ENCODE measurements around the gene IGSF10.

IGSF10 gene

GRCh38 chr3:151434151-151434890 is 26.5 kb downstream of the IGSF10 start:
- no peak for TF ChIP-seq TCF12 (IDR thresholded peaks at IDR 0.05; ENCODE audit: low read depth)
- no peak for TF ChIP-seq TEAD4 (IDR thresholded peaks at IDR 0.05)
- no peak for TF ChIP-seq NFIC (IDR thresholded peaks at IDR 0.05)
- TF ChIP-seq TAF1 (IDR thresholded peaks at IDR 0.05; ENCODE audit: low read depth), result no peak
- no peak for TF ChIP-seq EP300 (IDR thresholded peaks at IDR 0.05; ENCODE audit: borderline replicate concordance)
- TF ChIP-seq YY1 (IDR thresholded peaks at IDR 0.05; ENCODE audit: low read depth), result no peak
- no peak for TF ChIP-seq CREB1 (IDR thresholded peaks at IDR 0.05; ENCODE audit: low read depth)
- no peak for TF ChIP-seq USF1 (IDR thresholded peaks at IDR 0.05)
- no peak for TF ChIP-seq MAX (IDR thresholded peaks at IDR 0.05)
- TF ChIP-seq CEBPB (IDR thresholded peaks at IDR 0.05), result no peak

- TF ChIP-seq ZBTB7A (IDR thresholded peaks at IDR 0.05; ENCODE audit: low read depth) (no peak), CEBPB (IDR thresholded peaks at IDR 0.05) (no peak), EGR1 (IDR thresholded peaks at IDR 0.05) (no peak), RAD21 (IDR thresholded peaks at IDR 0.05; ENCODE audit: low read depth) (no peak), TAF1 (IDR thresholded peaks at IDR 0.05; ENCODE audit: low read depth) (no peak), REST (IDR thresholded peaks at IDR 0.05; ENCODE audit: low read depth) (no peak), EP300 (IDR thresholded peaks at IDR 0.05; ENCODE audit: borderline replicate concordance) (no peak), TCF12 (IDR thresholded peaks at IDR 0.05; ENCODE audit: low read depth) (no peak), FOXM1 (IDR thresholded peaks at IDR 0.05; ENCODE audit: borderline replicate concordance, low read depth) (no peak), MAX (IDR thresholded peaks at IDR 0.05) (no peak), TEAD4 (IDR thresholded peaks at IDR 0.05) (no peak), YY1 (IDR thresholded peaks at IDR 0.05; ENCODE audit: low read depth) (no peak), NFIC (IDR thresholded peaks at IDR 0.05) (no peak), USF1 (IDR thresholded peaks at IDR 0.05) (no peak), CREB1 (IDR thresholded peaks at IDR 0.05; ENCODE audit: low read depth) (no peak)
These were observed 28.1 kb downstream of the IGSF10 start for GRCh38 chr3:151432616-151433372.

DNA sequence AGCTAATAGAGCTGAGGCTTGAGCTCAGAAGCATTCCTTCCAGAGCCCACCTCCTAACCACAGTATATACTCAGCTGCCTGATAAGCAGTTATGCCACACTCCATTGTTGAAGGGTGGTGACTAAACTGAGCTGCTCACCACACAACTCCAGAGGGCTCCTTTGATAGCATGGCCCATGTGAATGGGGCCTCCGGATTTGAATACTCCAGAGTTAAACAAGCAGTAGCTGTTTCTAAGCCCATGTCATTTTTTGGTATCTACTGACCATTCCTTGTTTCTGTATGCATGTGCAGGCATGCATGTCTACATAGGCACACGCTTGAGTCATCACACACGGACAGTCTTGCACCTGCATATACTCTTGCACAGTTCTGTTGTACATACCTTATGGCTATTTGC is 28.9 kb downstream of the IGSF10 start:
- TF ChIP-seq MAX (IDR thresholded peaks at IDR 0.05) (no peak), REST (IDR thresholded peaks at IDR 0.05; ENCODE audit: low read depth) (no peak), YY1 (IDR thresholded peaks at IDR 0.05; ENCODE audit: low read depth) (no peak), TEAD4 (IDR thresholded peaks at IDR 0.05) (no peak), EP300 (IDR thresholded peaks at IDR 0.05; ENCODE audit: borderline replicate concordance) (no peak), CEBPB (IDR thresholded peaks at IDR 0.05) (no peak), RAD21 (IDR thresholded peaks at IDR 0.05; ENCODE audit: low read depth) (no peak), EGR1 (IDR thresholded peaks at IDR 0.05) (no peak), ZBTB7A (IDR thresholded peaks at IDR 0.05; ENCODE audit: low read depth) (no peak), TCF12 (IDR thresholded peaks at IDR 0.05; ENCODE audit: low read depth) (no peak), NFIC (IDR thresholded peaks at IDR 0.05) (no peak), CREB1 (IDR thresholded peaks at IDR 0.05; ENCODE audit: low read depth) (no peak), FOXM1 (IDR thresholded peaks at IDR 0.05; ENCODE audit: borderline replicate concordance, low read depth) (no peak)

DNA sequence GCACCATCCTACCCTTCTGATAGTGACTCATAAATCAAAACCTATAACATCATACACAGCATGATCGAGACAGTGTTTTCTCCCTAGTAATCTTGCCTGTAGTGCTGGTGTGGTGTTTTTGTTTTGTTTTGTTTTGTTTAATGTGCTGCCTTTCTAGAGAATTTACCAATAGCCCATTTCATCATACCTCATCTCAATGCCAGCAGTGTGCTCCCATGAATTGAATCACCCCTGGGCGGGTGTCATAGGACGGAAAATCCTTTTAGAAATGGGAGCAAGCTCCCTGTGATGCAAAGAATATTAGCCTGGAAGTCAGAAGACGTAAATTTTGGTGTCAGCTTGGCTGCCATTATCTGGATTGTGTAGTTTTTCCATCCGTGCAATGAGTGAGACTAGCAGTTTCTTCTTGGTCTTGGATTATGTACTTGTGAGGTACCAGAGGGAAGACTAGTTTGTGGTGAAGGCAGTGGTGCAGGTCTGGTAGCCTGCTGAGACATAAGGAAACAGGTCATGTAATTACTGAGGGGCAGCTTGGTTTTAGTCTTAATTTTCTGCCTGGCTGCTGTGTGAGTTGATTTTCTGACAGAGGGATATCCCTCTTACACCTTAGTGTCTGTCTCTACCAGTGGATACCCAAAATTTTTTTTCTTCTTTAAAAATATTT is 29.9 kb downstream of the IGSF10 start:
- TF ChIP-seq ZBTB7A (IDR thresholded peaks at IDR 0.05; ENCODE audit: low read depth), result no peak
- no peak for TF ChIP-seq RAD21 (IDR thresholded peaks at IDR 0.05; ENCODE audit: low read depth)
- no peak for TF ChIP-seq YY1 (IDR thresholded peaks at IDR 0.05; ENCODE audit: low read depth)

- TF ChIP-seq REST (IDR thresholded peaks at IDR 0.05; ENCODE audit: low read depth) (no peak), CEBPB (IDR thresholded peaks at IDR 0.05) (no peak), TEAD4 (IDR thresholded peaks at IDR 0.05) (no peak), CREB1 (IDR thresholded peaks at IDR 0.05; ENCODE audit: low read depth) (no peak), RAD21 (IDR thresholded peaks at IDR 0.05; ENCODE audit: low read depth) (no peak), EGR1 (IDR thresholded peaks at IDR 0.05) (no peak), MAX (IDR thresholded peaks at IDR 0.05) (no peak), TAF1 (IDR thresholded peaks at IDR 0.05; ENCODE audit: low read depth) (no peak), FOXM1 (IDR thresholded peaks at IDR 0.05; ENCODE audit: borderline replicate concordance, low read depth) (no peak), ZBTB7A (IDR thresholded peaks at IDR 0.05; ENCODE audit: low read depth) (no peak), NFIC (IDR thresholded peaks at IDR 0.05) (no peak), USF1 (IDR thresholded peaks at IDR 0.05) (no peak), YY1 (IDR thresholded peaks at IDR 0.05; ENCODE audit: low read depth) (no peak), EP300 (IDR thresholded peaks at IDR 0.05; ENCODE audit: borderline replicate concordance) (no peak), TCF12 (IDR thresholded peaks at IDR 0.05; ENCODE audit: low read depth) (no peak)
These were observed 32.5 kb downstream of the IGSF10 start for GRCh38 chr3:151428386-151428785.
